GM06990 (cell line): ENCODE data around the gene NCKAP5L.
A peak's percentile ranks its signal among the peaks of the same experiment; 100 is the strongest.

Experiments
- DNase-seq: peaks from one replicate; pipeline ENCODE4 v3.0.0-alpha.2; 2011; ENCODE audit not compliant: insufficient read length; ENCODE audit errors: extremely low read depth
- H3K27me3 ChIP-seq: replicated peaks from 2 replicates; pipeline ENCODE4 v1.6.0; 2011; ENCODE audit warnings: low read length; ENCODE audit not compliant: control insufficient read depth, insufficient read depth
- H3K36me3 ChIP-seq: 2 replicates; pipeline ENCODE4 v1.5.1; 2011; ENCODE audit warnings: low read length; ENCODE audit not compliant: control insufficient read depth, insufficient read depth
- H3K4me3 ChIP-seq: replicated peaks from 2 replicates; pipeline ENCODE4 v1.5.1; 2011; ENCODE audit warnings: low read depth, mild to moderate bottlenecking, control low read depth, low read length
- TF ChIP-seq, protein P1 (sequence below): IDR thresholded peaks from 2 replicates; pipeline ENCODE4 v1.5.1; 2011; ENCODE audit warnings: low read length, control low read depth, mild to moderate bottlenecking, inconsistent platforms; ENCODE audit not compliant: insufficient read depth, poor library complexity, severe bottlenecking

Gene NCKAP5L

DNA sequence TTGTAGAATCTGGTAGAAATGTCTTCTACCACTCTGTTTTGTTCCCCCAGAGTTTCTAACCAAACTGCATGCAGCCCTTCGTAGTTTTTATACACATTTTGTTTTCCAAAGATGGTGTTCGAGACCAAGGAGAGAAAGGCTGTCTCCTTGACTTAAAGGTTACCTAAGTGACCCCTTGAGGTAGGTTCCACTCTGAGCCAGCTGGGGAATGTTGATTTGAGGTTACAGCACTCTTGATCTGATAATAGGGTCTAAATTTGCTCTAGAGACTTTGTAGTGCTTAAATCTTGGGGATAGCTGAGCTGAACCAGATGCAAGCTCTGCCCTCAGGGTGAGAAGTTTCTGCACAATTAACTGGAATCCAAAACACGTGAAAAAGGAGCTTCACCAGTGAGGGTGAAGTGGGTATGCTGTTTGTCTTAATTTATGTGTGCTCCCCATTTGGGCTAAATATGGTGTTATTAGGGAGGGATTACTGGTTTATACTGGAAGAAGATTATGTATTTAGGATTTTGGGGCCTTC lies 83.8 kb downstream of the NCKAP5L start:
- Histone ChIP-seq H3K4me3 (no peak overlapping the region), H3K27me3 (no peaks in the 10 kb centered on the region), H3K36me3 (no peaks in the 10 kb centered on the region; the same call in 1 of the 2 replicates)
- DNase-seq: no peak
- TF ChIP-seq, protein P1, sequence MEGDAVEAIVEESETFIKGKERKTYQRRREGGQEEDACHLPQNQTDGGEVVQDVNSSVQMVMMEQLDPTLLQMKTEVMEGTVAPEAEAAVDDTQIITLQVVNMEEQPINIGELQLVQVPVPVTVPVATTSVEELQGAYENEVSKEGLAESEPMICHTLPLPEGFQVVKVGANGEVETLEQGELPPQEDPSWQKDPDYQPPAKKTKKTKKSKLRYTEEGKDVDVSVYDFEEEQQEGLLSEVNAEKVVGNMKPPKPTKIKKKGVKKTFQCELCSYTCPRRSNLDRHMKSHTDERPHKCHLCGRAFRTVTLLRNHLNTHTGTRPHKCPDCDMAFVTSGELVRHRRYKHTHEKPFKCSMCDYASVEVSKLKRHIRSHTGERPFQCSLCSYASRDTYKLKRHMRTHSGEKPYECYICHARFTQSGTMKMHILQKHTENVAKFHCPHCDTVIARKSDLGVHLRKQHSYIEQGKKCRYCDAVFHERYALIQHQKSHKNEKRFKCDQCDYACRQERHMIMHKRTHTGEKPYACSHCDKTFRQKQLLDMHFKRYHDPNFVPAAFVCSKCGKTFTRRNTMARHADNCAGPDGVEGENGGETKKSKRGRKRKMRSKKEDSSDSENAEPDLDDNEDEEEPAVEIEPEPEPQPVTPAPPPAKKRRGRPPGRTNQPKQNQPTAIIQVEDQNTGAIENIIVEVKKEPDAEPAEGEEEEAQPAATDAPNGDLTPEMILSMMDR: no peak

DNA sequence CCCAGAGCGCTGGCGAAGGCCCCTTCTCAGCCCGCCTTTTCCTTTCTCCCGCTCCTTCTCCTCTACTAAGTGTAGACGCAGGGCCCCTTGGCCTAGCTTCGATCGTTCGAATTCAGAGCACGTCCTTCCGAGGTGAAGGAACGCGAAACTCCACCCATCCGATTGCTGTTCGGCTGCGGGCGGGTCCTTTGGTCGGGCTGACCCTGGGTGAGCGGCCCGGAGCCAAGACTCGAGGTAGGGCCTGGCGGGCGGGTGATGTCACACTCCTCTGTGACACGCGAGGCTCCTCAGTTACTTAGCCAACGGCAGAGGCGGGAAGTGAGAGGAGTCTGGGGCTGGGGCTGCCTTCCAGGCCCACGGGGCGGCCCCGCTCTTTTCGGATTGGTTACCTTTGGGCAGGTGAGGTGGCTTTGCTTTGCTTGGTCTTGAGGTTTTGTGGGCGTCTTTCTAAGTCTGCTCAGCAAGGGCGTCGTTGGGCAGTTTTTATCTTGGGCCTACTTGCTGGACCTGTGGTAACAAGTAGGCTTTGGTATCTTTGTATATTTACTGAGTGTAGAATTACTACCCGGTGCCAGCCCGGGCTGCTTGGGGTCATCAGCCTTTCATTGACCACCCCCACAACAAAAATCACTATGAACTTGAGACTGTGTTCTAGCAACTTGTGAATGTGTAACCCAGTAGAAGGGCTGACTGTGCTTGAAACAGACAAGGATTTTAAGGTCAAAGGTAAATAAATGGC lies 86.2 kb downstream of the NCKAP5L start:
- Histone ChIP-seq H3K4me3 (peak overlapping the region; percentile 79), H3K27me3 (no peaks in the 10 kb centered on the region), H3K36me3 (no peaks in the 10 kb centered on the region)
- DNase-seq: peak; percentile 87
- TF ChIP-seq, protein P1: no peak
